Large intestine (tissue), 3 donors: Measurements from ENCODE around the gene CNPY4. TPM values are rescaled to one million over a fixed set of nuclear protein-coding genes. Genes with fewer than 3 reads are reported as not detected.

ENCODE experiments used
- DNase-seq, 2 donors: peaks; one replicate each; pipeline versions ENCODE4 v3.0.0 to v3.0.0-alpha.2; 2013
- H3K27ac ChIP-seq: one replicate; pipeline ENCODE4 v1.5.1; 2013; ENCODE audit warnings: low read length
- H3K27me3 ChIP-seq: 2 replicates; pipeline ENCODE4 v1.6.1; 2013; ENCODE audit warnings: low read length; ENCODE audit not compliant: control insufficient read depth, insufficient read depth
- H3K36me3 ChIP-seq: 2 replicates; pipeline ENCODE4 v1.6.1; 2013; ENCODE audit warnings: low read length; ENCODE audit not compliant: control insufficient read depth, insufficient read depth
- H3K4me1 ChIP-seq: one replicate; pipeline ENCODE4 v1.6.1; 2013; ENCODE audit warnings: low read length; ENCODE audit not compliant: control insufficient read depth, insufficient read depth
- H3K4me3 ChIP-seq: one replicate; pipeline ENCODE4 v1.5.1; 2013; ENCODE audit warnings: low read length
- H3K9me3 ChIP-seq: one replicate; pipeline ENCODE4 v1.6.1; 2013; ENCODE audit warnings: mild to moderate bottlenecking, low read depth, low read length, moderate library complexity; ENCODE audit not compliant: control insufficient read depth
- WGBS: methylation state at CpG from one replicate; pipeline ENCODE4 v1.1.5; 2013; ENCODE audit warnings: low lambda C conversion rate; ENCODE audit not compliant: insufficient coverage; 5-methylcytosine and 5-hydroxymethylcytosine counted together
- polyA plus RNA-seq: library from polyadenylated mRNA; unstranded; fragments of 120-200 nt; gene quantifications from one replicate; pipeline ENCODE4 v1.2.1, GENCODE V29; 2013

CNPY4 gene
- polyA plus RNA-seq, 1 donor, result 20.1 TPM

- H3K9me3 ChIP-seq, result no peaks in the 10 kb centered on the region
- H3K27ac ChIP-seq, result peak within 1 kb of the TSS; percentile 76
- peak within 1 kb of the TSS; percentile 95 for H3K4me3 ChIP-seq
- H3K27me3 ChIP-seq, result no peaks in the 10 kb centered on the region
- peaks cover 34% of the 10 kb centered on the region for H3K4me1 ChIP-seq
- H3K36me3 ChIP-seq, result peaks cover 14% of the 10 kb centered on the region
- peak; percentile 99 to 100 for DNase-seq
- WGBS, result no CpG with 5 or more reads among the region's 46 CpGs
Measured at GRCh38 chr7:100148559-100149328, 29.3 kb downstream of the CNPY4 start, which contains the start of gene LAMTOR4. Gene LAMTOR4, plus strand, starts transcription at chr7:100148918. Its CDS starts 55 bp downstream, at chr7:100148973.

- Histone ChIP-seq H3K9me3 (no peaks in the 10 kb centered on the region), H3K27me3 (no peaks in the 10 kb centered on the region), H3K4me3 (no peak overlapping the region), H3K4me1 (peaks cover 67% of the 10 kb centered on the region), H3K27ac (no peak overlapping the region), H3K36me3 (peaks cover 44% of the 10 kb centered on the region)
- DNase-seq, result no peak
Measured at GRCh38 chr7:100152404-100152803, 33.0 kb downstream of the CNPY4 start.

- no peak overlapping the region for H3K4me3 ChIP-seq
- no peak for DNase-seq
- peak overlapping the region; percentile 77 for H3K27ac ChIP-seq
- H3K9me3 ChIP-seq, result no peaks in the 10 kb centered on the region
- 100% methylated on average over 2 of the region's 18 CpGs for WGBS
- peaks cover 44% of the 10 kb centered on the region for H3K36me3 ChIP-seq
- peaks cover 69% of the 10 kb centered on the region for H3K4me1 ChIP-seq
- no peaks in the 10 kb centered on the region for H3K27me3 ChIP-seq
Measured at GRCh38 chr7:100152937-100153666, 33.7 kb downstream of the CNPY4 start.

GRCh38 chr7:100153708-100154535, 34.5 kb downstream of the CNPY4 start:
- H3K4me3 ChIP-seq, result no peak overlapping the region
- 57% methylated on average over 1 of the region's 16 CpGs for WGBS
- H3K27me3 ChIP-seq, result no peaks in the 10 kb centered on the region
- H3K36me3 ChIP-seq, result peaks cover 44% of the 10 kb centered on the region
- peaks cover 66% of the 10 kb centered on the region for H3K4me1 ChIP-seq
- peak; percentile 49 to 76 for DNase-seq
- H3K27ac ChIP-seq, result peak overlapping the region; percentile 77
- H3K9me3 ChIP-seq, result no peaks in the 10 kb centered on the region

- peak; percentile 79 to 86 for DNase-seq
- Histone ChIP-seq H3K36me3 (peaks cover 44% of the 10 kb centered on the region), H3K9me3 (no peaks in the 10 kb centered on the region), H3K4me3 (no peak overlapping the region), H3K27me3 (no peaks in the 10 kb centered on the region), H3K4me1 (peaks cover 61% of the 10 kb centered on the region), H3K27ac (peak overlapping the region; percentile 77)
- no CpG with 5 or more reads among the region's 30 CpGs for WGBS
Measured at GRCh38 chr7:100154651-100155491, 35.4 kb downstream of the CNPY4 start.

GRCh38 chr7:100155553-100156317, 36.3 kb downstream of the CNPY4 start:
- Histone ChIP-seq H3K36me3 (peaks cover 44% of the 10 kb centered on the region), H3K9me3 (no peaks in the 10 kb centered on the region), H3K27me3 (no peaks in the 10 kb centered on the region), H3K4me3 (no peak overlapping the region), H3K4me1 (peaks cover 55% of the 10 kb centered on the region), H3K27ac (peak overlapping the region; percentile 77)
- WGBS, result no CpG with 5 or more reads among the region's 20 CpGs
- no peak for DNase-seq

- Histone ChIP-seq H3K27ac (peak overlapping the region; percentile 6), H3K36me3 (peaks cover 43% of the 10 kb centered on the region), H3K4me3 (no peak overlapping the region), H3K4me1 (peaks cover 55% of the 10 kb centered on the region), H3K27me3 (no peaks in the 10 kb centered on the region), H3K9me3 (no peaks in the 10 kb centered on the region)
- no CpG with 5 or more reads among the region's 16 CpGs for WGBS
- DNase-seq, result no peak
Measured at GRCh38 chr7:100156331-100157068, 37.1 kb downstream of the CNPY4 start.

GRCh38 chr7:100157069-100157333, 37.6 kb downstream of the CNPY4 start:
- no peak overlapping the region for H3K4me3 ChIP-seq
- no CpG with 5 or more reads among the region's 5 CpGs for WGBS
- peak overlapping the region; percentile 6 for H3K27ac ChIP-seq
- no peak for DNase-seq
- peaks cover 40% of the 10 kb centered on the region for H3K36me3 ChIP-seq
- no peaks in the 10 kb centered on the region for H3K27me3 ChIP-seq
- H3K4me1 ChIP-seq, result peaks cover 51% of the 10 kb centered on the region
- H3K9me3 ChIP-seq, result no peaks in the 10 kb centered on the region
